Myocyte (in vitro differentiated cells): ENCODE results near the gene C10orf53. TPM values are rescaled to one million over a fixed set of nuclear protein-coding genes. Genes with fewer than 3 reads are reported as not detected.
"Not testable (repeated sequence)": the region's sequence is repeated elsewhere in the genome, so short reads cannot be mapped to it uniquely, and the experiment has no call there.

Experiments
- DNase-seq: peaks from one replicate; pipeline ENCODE4 v3.0.0-alpha.2; 2012; ENCODE audit warnings: low read depth
- total RNA-seq: library from RNA; depleted of rRNA; stranded (reverse); fragments of >200 nt; gene quantifications from 2 replicates; pipeline ENCODE4 v1.2.3, GENCODE V29; 2014

C10orf53 gene
- total RNA-seq, 1 donor from 2014 or later: not detected

GRCh38 chr10:49652421-49653272, 26.8 kb upstream of the C10orf53 start:
- DNase-seq: no peak

- DNase-seq: no peak
Observed at GRCh38 chr10:49653273-49653929, 26.1 kb upstream of the C10orf53 start.

GRCh38 chr10:49654036-49654693, 25.3 kb upstream of the C10orf53 start:
- DNase-seq: no peak

GRCh38 chr10:49655099-49655498, 24.4 kb upstream of the C10orf53 start:
- peak; percentile 9 for DNase-seq

GRCh38 chr10:49656845-49657493, 22.5 kb upstream of the C10orf53 start:
- DNase-seq: no peak

GRCh38 chr10:49657606-49658005, 21.8 kb upstream of the C10orf53 start:
- no peak for DNase-seq

- no peak for DNase-seq
Observed at GRCh38 chr10:49661140-49661856, 18.2 kb upstream of the C10orf53 start.

- DNase-seq: no peak
Observed at GRCh38 chr10:49662169-49662830, 17.2 kb upstream of the C10orf53 start.

GRCh38 chr10:49663596-49663995, 15.9 kb upstream of the C10orf53 start:
- DNase-seq: no peak

GRCh38 chr10:49664006-49664841, 15.2 kb upstream of the C10orf53 start:
- no peak for DNase-seq

- no peak for DNase-seq
Observed at GRCh38 chr10:49664842-49665355, 14.6 kb upstream of the C10orf53 start.

- DNase-seq: no peak
Observed at GRCh38 chr10:49666054-49666615, 13.3 kb upstream of the C10orf53 start.

GRCh38 chr10:49666685-49667084, 12.8 kb upstream of the C10orf53 start:
- DNase-seq: no peak

GRCh38 chr10:49667991-49668390, 11.5 kb upstream of the C10orf53 start:
- DNase-seq: no peak

- no peak for DNase-seq
Observed at GRCh38 chr10:49668684-49669083, 10.8 kb upstream of the C10orf53 start.

GRCh38 chr10:49678827-49679479, 498 bp upstream of the C10orf53 start:
- no peak for DNase-seq

GRCh38 chr10:49682449-49682848, 3.0 kb downstream of the C10orf53 start:
- DNase-seq: not testable (repeated sequence)

GRCh38 chr10:49682879-49683278, 3.4 kb downstream of the C10orf53 start:
- DNase-seq: no peak
